Gastroesophageal sphincter (tissue), 3 donors: ENCODE data around the gene BAIAP3.

Experiments
- EP300 ChIP-seq: sonication (generic); formaldehyde crosslinking; IDR thresholded peaks from one replicate; pipeline ENCODE4 v1.6.1; 2017; ENCODE audit warnings: antibody characterized with exemption, mild to moderate bottlenecking
- POLR2A ChIP-seq, 2 donors: fragments of 450-650 bp; IDR thresholded peaks; one replicate each; pipeline ENCODE4 v1.6.1; 2017; ENCODE audit warnings: antibody characterized with exemption in 2 of 2, mild to moderate bottlenecking in 2 of 2, moderate library complexity in 1 of 2
- POLR2AphosphoS5 ChIP-seq: sonication (generic); formaldehyde crosslinking; IDR thresholded peaks from one replicate; pipeline ENCODE4 v1.6.1; 2017; ENCODE audit warnings: antibody characterized with exemption
- TF ChIP-seq, protein P1 (sequence below), 4 experiments: fragments of 200-600 bp in 2 of 4; fragments of 450-650 bp in 2 of 4; sonication (generic) in 1 of 4; IDR thresholded peaks; one replicate each; pipeline ENCODE4 v1.5.1; 2017 to 2019; ENCODE audit warnings: antibody characterized with exemption in 4 of 4, mild to moderate bottlenecking in 2 of 4, moderate library complexity in 2 of 4

DNA sequence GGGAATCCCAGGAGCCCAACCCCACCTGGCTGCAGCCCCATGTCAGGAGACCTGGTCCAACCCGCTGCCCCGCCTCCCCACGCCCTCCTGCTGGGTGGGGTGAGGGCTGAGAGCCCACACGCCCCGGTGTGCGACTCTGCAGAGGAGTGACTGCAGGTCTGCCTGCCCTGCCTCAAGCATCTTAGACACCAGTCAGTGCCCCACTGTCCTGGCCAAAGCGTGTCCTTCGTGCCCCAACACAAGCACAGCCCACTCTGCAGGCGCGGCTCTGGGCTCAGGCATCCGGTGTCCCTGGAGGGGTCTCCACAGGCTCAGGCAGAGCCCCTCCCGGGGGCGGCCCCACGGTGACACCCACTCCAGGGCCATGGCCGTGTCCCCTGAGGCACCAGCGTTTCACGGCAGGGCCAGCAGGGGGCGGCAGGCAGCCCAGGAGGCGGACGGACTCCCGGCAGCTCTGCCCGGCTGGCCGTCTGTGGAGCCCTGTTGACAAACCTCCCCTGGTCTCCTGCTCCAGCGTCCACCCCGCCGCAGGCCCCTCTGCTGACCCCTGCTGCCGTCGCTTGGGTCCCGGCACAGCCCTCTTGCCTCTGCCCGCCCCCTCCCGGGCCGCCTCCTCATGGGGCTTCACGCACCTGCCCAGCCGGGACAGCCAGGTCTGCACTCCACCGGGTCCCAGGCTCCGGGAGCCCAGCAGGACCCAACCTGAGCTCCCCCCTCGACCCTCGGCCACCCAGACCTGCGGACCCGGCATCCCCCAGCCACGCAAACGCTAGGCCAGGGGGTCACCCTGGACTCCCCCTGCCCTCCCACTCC is 32.6 kb upstream of the BAIAP3 start:
- TF ChIP-seq POLR2AphosphoS5 (no peak), POLR2A (IDR thresholded peaks at IDR 0.05) (no peak), EP300 (no peak)
- TF ChIP-seq, protein P1, sequence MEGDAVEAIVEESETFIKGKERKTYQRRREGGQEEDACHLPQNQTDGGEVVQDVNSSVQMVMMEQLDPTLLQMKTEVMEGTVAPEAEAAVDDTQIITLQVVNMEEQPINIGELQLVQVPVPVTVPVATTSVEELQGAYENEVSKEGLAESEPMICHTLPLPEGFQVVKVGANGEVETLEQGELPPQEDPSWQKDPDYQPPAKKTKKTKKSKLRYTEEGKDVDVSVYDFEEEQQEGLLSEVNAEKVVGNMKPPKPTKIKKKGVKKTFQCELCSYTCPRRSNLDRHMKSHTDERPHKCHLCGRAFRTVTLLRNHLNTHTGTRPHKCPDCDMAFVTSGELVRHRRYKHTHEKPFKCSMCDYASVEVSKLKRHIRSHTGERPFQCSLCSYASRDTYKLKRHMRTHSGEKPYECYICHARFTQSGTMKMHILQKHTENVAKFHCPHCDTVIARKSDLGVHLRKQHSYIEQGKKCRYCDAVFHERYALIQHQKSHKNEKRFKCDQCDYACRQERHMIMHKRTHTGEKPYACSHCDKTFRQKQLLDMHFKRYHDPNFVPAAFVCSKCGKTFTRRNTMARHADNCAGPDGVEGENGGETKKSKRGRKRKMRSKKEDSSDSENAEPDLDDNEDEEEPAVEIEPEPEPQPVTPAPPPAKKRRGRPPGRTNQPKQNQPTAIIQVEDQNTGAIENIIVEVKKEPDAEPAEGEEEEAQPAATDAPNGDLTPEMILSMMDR (IDR thresholded peaks at IDR 0.05), result peak in 3 of 4 experiments; percentile 61 to 83 (median 69)
